IMR-90 (cell line): ENCODE data around the gene PCCA. TPM values are rescaled to one million over a fixed set of nuclear protein-coding genes. Genes with fewer than 3 reads are reported as not detected.
"Not testable (repeated sequence)": the region's sequence is repeated elsewhere in the genome, so short reads cannot be mapped to it uniquely, and the experiment has no call there.

Source experiments
- ATAC-seq: fragments of 200-7000 bp; cut with Tn5 transposase; 2 replicates; pipeline ENCODE4 v1.9.1; 2020; ENCODE audit warnings: low read depth, mild to moderate bottlenecking, moderate library complexity
- BruUV-seq: library from RNA; stranded (reverse); fragments of 400-500 nt; replicated peaks from 2 replicates; lab custom pipeline; 2021; lab: Mats Ljungman, UMichigan
- CTCF ChIA-PET: fragments of 300-600 bp; formaldehyde crosslinking; extraction: SDS; loops from one replicate; lab custom pipeline; 2021; ENCODE audit warnings: antibody characterized with exemption; lab: Yijun Ruan, JAX
- POLR2A ChIA-PET: fragments of 300-600 bp; sonication (Branson Sonifier 250); formaldehyde crosslinking; loops from one replicate; lab custom pipeline; 2022; ENCODE audit warnings: antibody characterized with exemption; ENCODE audit not compliant: unreplicated experiment; lab: Charles Lee
- DNase-seq: peaks from one replicate; pipeline ENCODE4 v3.0.0; 2013
- H2AFZ ChIP-seq: replicated peaks from 2 replicates; pipeline ENCODE3; 2013; ENCODE audit warnings: low read length, mild to moderate bottlenecking; ENCODE audit not compliant: poor library complexity
- H2AK5ac ChIP-seq: 2 replicates; pipeline ENCODE4 v1.6.1; 2013; ENCODE audit warnings: low read depth, low read length, inconsistent platforms
- H2AK9ac ChIP-seq: replicated peaks from 2 replicates; pipeline ENCODE3; 2013; ENCODE audit warnings: mild to moderate bottlenecking, low read depth, low read length, moderate library complexity; ENCODE audit not compliant: poor library complexity
- H2BK120ac ChIP-seq: 2 replicates; pipeline ENCODE4 v1.6.1; 2013; ENCODE audit warnings: low read depth, low read length, inconsistent platforms
- H2BK15ac ChIP-seq: 3 replicates; pipeline ENCODE4 v1.6.1; 2013; ENCODE audit warnings: low read depth, low read length, inconsistent platforms
- H2BK20ac ChIP-seq: 2 replicates; pipeline ENCODE4 v1.6.1; 2013; ENCODE audit warnings: low read depth, mild to moderate bottlenecking, inconsistent platforms, low read length, moderate library complexity
- H2BK5ac ChIP-seq: 2 replicates; pipeline ENCODE4 v1.6.1; 2013; ENCODE audit warnings: mild to moderate bottlenecking, low read depth, low read length, inconsistent platforms; ENCODE audit not compliant: poor library complexity, severe bottlenecking
- H3K14ac ChIP-seq: replicated peaks from 2 replicates; pipeline ENCODE4 v1.6.1; 2013; ENCODE audit warnings: low read depth, low read length, inconsistent platforms
- H3K18ac ChIP-seq: 2 replicates; pipeline ENCODE4 v1.6.1; 2013; ENCODE audit warnings: low read depth, low read length, control low read depth
- H3K23ac ChIP-seq: 2 replicates; pipeline ENCODE4 v1.6.1; 2013; ENCODE audit warnings: low read depth, low read length, inconsistent platforms
- H3K27ac ChIP-seq: 2 replicates; pipeline ENCODE4 v1.5.1; 2013; ENCODE audit warnings: mild to moderate bottlenecking, control low read depth, low read length; ENCODE audit not compliant: insufficient read depth
- H3K27me3 ChIP-seq: 2 replicates; pipeline ENCODE4 v1.6.1; 2013; ENCODE audit warnings: low read length; ENCODE audit not compliant: control insufficient read depth, insufficient read depth
- H3K36me3 ChIP-seq: 2 replicates; pipeline ENCODE4 v1.6.1; 2013; ENCODE audit warnings: low read length, mixed read lengths; ENCODE audit not compliant: control insufficient read depth, insufficient read depth
- H3K4ac ChIP-seq: 2 replicates; pipeline ENCODE4 v1.6.1; 2013; ENCODE audit warnings: low read depth, low read length, inconsistent platforms
- H3K4me1 ChIP-seq: 2 replicates; pipeline ENCODE4 v1.6.1; 2013; ENCODE audit warnings: low read length, mixed read lengths; ENCODE audit not compliant: control insufficient read depth, insufficient read depth
- H3K4me2 ChIP-seq: 2 replicates; pipeline ENCODE4 v1.6.1; 2013; ENCODE audit warnings: low read depth, mild to moderate bottlenecking, control low read depth, low read length, moderate library complexity
- H3K4me3 ChIP-seq: 2 replicates; pipeline ENCODE4 v1.5.1; 2013; ENCODE audit warnings: low read depth, mild to moderate bottlenecking, control low read depth, low read length, moderate library complexity; ENCODE audit not compliant: insufficient read depth
- H3K56ac ChIP-seq: 2 replicates; pipeline ENCODE4 v1.6.1; 2013; ENCODE audit warnings: low read length, inconsistent platforms; ENCODE audit not compliant: insufficient read depth; ENCODE audit errors: extremely low read depth
- H3K79me1 ChIP-seq, 2 experiments: 2 replicates each; pipeline ENCODE4 v1.6.1; 2013; ENCODE audit warnings: low read length in 2 of 2, inconsistent platforms in 1 of 2, low read depth in 1 of 2
- H3K9ac ChIP-seq: 2 replicates; pipeline ENCODE4 v1.6.1; 2013; ENCODE audit warnings: low read depth, low read length, control low read depth
- H3K9me1 ChIP-seq: 2 replicates; pipeline ENCODE4 v1.6.1; 2013; ENCODE audit warnings: low read length, inconsistent platforms; ENCODE audit not compliant: insufficient read depth
- H3K9me3 ChIP-seq: 2 replicates; pipeline ENCODE4 v1.6.1; 2013; ENCODE audit warnings: low read length; ENCODE audit not compliant: control insufficient read depth, insufficient read depth
- H4K20me1 ChIP-seq: 2 replicates; pipeline ENCODE4 v1.6.1; 2013; ENCODE audit warnings: low read length, inconsistent platforms; ENCODE audit not compliant: insufficient read depth
- H4K5ac ChIP-seq: 2 replicates; pipeline ENCODE4 v1.6.1; 2013; ENCODE audit warnings: mild to moderate bottlenecking, low read depth, low read length, control low read depth
- H4K8ac ChIP-seq, 2 experiments: 2 replicates each; pipeline ENCODE4 v1.6.1; 2013; ENCODE audit warnings: low read depth in 2 of 2, low read length in 2 of 2, control low read depth in 1 of 2, inconsistent platforms in 1 of 2
- H4K91ac ChIP-seq: 2 replicates; pipeline ENCODE4 v1.6.1; 2013; ENCODE audit warnings: low read depth, low read length, inconsistent platforms; ENCODE audit not compliant: insufficient read depth
- WGBS, 2 experiments: methylation state at CpG; one replicate each; pipeline versions ENCODE4 v1.1.5 to v1.1.7; 2013; ENCODE audit warnings: missing lambda C conversion rate in 2 of 2; ENCODE audit not compliant: insufficient read length in 1 of 2; ENCODE audit errors: extremely low coverage in 2 of 2; 5-methylcytosine and 5-hydroxymethylcytosine counted together
- dilution Hi-C: fragments of 300-500 bp; cut with HindIII; formaldehyde crosslinking; loops from one replicate; pipeline ENCODE4 v1.14.3; 2018; ENCODE audit warnings: low sequenced_read_pairs; ENCODE audit not compliant: unreplicated experiment
- in situ Hi-C: fragments of 300-500 bp; cut with MboI; formaldehyde crosslinking; loops from 3 replicates; pipeline ENCODE4 v1.14.3; 2019; ENCODE audit warnings: low sequenced_read_pairs, inconsistent platforms, mixed read lengths
- intact Hi-C: fragments of 100-400 bp; cut with micrococcal nuclease; formaldehyde crosslinking; loops from 2 replicates; pipeline ENCODE4 v1.10.0; 2022
- polyA plus RNA-seq, 3 experiments: library from polyadenylated mRNA; depleted of rRNA; stranded (reverse); fragments of >200 nt; gene quantifications; 2 replicates each; pipeline ENCODE4 v1.2.3, GENCODE V29; 2012; ENCODE audit warnings: low replicate concordance in 1 of 3
- total RNA-seq: library from RNA; depleted of rRNA; stranded (reverse); fragments of >200 nt; gene quantifications from 2 replicates; pipeline ENCODE4 v1.2.3, GENCODE V29; 2012

PCCA gene
- total and polyA plus RNA-seq, 2 of the 4 experiments (the other 2 are of a cell fraction) = 7.6 to 24.0 TPM

DNA sequence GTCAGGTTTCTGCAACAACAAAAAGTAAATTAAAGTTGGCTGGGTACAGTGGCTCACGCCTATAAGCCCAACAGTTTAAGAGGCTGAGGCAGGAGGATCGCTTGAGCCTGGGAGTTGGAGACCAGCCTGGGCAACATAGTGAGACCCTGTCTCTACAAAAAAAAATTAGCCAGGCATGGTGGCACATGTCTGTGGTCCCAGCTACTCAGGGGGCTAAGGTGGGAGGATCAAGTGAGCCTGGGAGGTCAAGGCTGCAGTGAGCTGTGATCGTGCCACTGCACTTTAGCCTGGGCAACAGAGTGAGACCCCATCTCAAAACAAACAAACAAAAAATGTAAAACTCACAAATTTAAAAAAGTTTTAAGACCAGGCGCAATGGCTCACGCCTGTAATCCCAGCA lies 299.3 kb downstream of the PCCA start:
- H3K56ac ChIP-seq, H3K36me3 ChIP-seq, H3K18ac ChIP-seq, H3K9me3 ChIP-seq, H2BK120ac ChIP-seq, H2BK5ac ChIP-seq, H2AK5ac ChIP-seq, H3K79me1 ChIP-seq, H3K4me1 ChIP-seq, H4K91ac ChIP-seq, H2BK20ac ChIP-seq, H3K27ac ChIP-seq, H3K4me2 ChIP-seq, intact Hi-C loops, BruUV-seq, H3K9ac ChIP-seq, POLR2A ChIA-PET, H3K27me3 ChIP-seq, CTCF ChIA-PET, H3K23ac ChIP-seq, H3K4me3 ChIP-seq, H4K5ac ChIP-seq, dilution Hi-C loops, H2AFZ ChIP-seq, H4K20me1 ChIP-seq, H4K8ac ChIP-seq, H3K14ac ChIP-seq, in situ Hi-C loops, DNase-seq, H2BK15ac ChIP-seq, H3K4ac ChIP-seq, ATAC-seq, H2AK9ac ChIP-seq, H3K9me1 ChIP-seq: not testable (repeated sequence)
- no CpG with 5 or more reads among the region's 5 CpGs for WGBS, 2 experiments
